Osteocyte (in vitro differentiated cells): Measurements from ENCODE around the gene ZFYVE19. TPM values are rescaled to one million over a fixed set of nuclear protein-coding genes. Genes with fewer than 3 reads are reported as not detected.

Source experiments
- DNase-seq: peaks from one replicate; pipeline ENCODE4 v3.0.0; 2021; ENCODE audit warnings: mixed read lengths; ENCODE audit not compliant: unreplicated experiment; ENCODE audit errors: extremely low spot score
- H3K27ac Mint-ChIP-seq: one replicate; pipeline ENCODE4 v1.8.0; 2021; ENCODE audit warnings: mild to moderate bottlenecking, mixed read lengths; ENCODE audit not compliant: unreplicated experiment
- H3K27me3 Mint-ChIP-seq: one replicate; pipeline ENCODE4 v1.8.0; 2021; ENCODE audit warnings: mixed read lengths; ENCODE audit not compliant: unreplicated experiment
- H3K36me3 Mint-ChIP-seq: one replicate; pipeline ENCODE4 v1.8.0; 2021; ENCODE audit warnings: mixed read lengths; ENCODE audit not compliant: unreplicated experiment
- H3K4me1 Mint-ChIP-seq: one replicate; pipeline ENCODE4 v1.8.0; 2021; ENCODE audit warnings: mixed read lengths; ENCODE audit not compliant: unreplicated experiment
- H3K4me3 Mint-ChIP-seq: one replicate; pipeline ENCODE4 v1.8.0; 2021; ENCODE audit warnings: mild to moderate bottlenecking, moderate library complexity, mixed read lengths; ENCODE audit not compliant: unreplicated experiment
- H3K9me3 Mint-ChIP-seq: one replicate; pipeline ENCODE4 v1.8.0; 2021; ENCODE audit warnings: mixed read lengths; ENCODE audit not compliant: unreplicated experiment
- total RNA-seq: library from RNA; stranded (reverse); gene quantifications from 2 replicates; pipeline ENCODE4 v1.2.1, GENCODE V29; 2021
- TF ChIP-seq, protein P1 (sequence below): fragments of 200-600 bp; sonication (generic); IDR thresholded peaks from 2 replicates; pipeline ENCODE4 v1.5.0; 2021; ENCODE audit warnings: antibody characterized with exemption, mild to moderate bottlenecking, moderate library complexity

Gene ZFYVE19
- total RNA-seq, 1 donor from 2014 or later = 21.1 TPM

DNA sequence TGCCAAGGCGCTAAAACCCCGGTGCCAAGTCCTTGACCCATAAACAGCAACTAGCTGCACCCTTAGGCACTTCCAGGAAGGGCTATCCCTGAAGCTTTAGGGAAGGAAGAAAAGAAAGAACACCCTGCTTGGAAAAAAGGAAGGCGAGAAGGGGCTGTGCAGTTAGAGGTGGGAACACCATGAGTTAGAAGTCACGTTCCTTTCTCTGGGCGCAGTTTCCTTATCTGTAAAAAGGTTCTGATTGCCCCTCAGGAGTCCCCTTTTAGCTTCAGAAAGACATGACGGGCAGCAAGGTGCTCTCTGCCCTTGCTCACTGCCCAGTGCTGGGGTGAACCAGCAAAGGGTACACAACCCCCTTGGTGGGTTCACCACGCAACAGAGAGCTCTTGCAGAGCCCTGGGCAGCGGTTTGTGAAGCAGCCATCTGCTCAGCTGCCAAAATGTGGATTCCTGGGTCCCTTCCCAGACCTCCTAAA, 42.2 kb upstream of the ZFYVE19 start:
- Mint-ChIP-seq H3K27ac (peak overlapping the region; percentile 76), H3K27me3 (peaks cover 4% of the 10 kb centered on the region), H3K4me3 (peak overlapping the region; percentile 79), H3K9me3 (no peaks in the 10 kb centered on the region), H3K36me3 (no peaks in the 10 kb centered on the region), H3K4me1 (peaks cover 43% of the 10 kb centered on the region)
- TF ChIP-seq, protein P1, sequence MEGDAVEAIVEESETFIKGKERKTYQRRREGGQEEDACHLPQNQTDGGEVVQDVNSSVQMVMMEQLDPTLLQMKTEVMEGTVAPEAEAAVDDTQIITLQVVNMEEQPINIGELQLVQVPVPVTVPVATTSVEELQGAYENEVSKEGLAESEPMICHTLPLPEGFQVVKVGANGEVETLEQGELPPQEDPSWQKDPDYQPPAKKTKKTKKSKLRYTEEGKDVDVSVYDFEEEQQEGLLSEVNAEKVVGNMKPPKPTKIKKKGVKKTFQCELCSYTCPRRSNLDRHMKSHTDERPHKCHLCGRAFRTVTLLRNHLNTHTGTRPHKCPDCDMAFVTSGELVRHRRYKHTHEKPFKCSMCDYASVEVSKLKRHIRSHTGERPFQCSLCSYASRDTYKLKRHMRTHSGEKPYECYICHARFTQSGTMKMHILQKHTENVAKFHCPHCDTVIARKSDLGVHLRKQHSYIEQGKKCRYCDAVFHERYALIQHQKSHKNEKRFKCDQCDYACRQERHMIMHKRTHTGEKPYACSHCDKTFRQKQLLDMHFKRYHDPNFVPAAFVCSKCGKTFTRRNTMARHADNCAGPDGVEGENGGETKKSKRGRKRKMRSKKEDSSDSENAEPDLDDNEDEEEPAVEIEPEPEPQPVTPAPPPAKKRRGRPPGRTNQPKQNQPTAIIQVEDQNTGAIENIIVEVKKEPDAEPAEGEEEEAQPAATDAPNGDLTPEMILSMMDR = no peak
- no peak for DNase-seq

GRCh38 chr15:40766194-40766815, 40.6 kb upstream of the ZFYVE19 start:
- H3K27me3 Mint-ChIP-seq = no peaks in the 10 kb centered on the region
- H3K4me3 Mint-ChIP-seq = no peak overlapping the region
- DNase-seq = no peak
- H3K4me1 Mint-ChIP-seq = peaks cover 52% of the 10 kb centered on the region
- peaks cover 3% of the 10 kb centered on the region for H3K36me3 Mint-ChIP-seq
- no peaks in the 10 kb centered on the region for H3K9me3 Mint-ChIP-seq
- H3K27ac Mint-ChIP-seq = no peak overlapping the region
- TF ChIP-seq, protein P1 = no peak

DNA sequence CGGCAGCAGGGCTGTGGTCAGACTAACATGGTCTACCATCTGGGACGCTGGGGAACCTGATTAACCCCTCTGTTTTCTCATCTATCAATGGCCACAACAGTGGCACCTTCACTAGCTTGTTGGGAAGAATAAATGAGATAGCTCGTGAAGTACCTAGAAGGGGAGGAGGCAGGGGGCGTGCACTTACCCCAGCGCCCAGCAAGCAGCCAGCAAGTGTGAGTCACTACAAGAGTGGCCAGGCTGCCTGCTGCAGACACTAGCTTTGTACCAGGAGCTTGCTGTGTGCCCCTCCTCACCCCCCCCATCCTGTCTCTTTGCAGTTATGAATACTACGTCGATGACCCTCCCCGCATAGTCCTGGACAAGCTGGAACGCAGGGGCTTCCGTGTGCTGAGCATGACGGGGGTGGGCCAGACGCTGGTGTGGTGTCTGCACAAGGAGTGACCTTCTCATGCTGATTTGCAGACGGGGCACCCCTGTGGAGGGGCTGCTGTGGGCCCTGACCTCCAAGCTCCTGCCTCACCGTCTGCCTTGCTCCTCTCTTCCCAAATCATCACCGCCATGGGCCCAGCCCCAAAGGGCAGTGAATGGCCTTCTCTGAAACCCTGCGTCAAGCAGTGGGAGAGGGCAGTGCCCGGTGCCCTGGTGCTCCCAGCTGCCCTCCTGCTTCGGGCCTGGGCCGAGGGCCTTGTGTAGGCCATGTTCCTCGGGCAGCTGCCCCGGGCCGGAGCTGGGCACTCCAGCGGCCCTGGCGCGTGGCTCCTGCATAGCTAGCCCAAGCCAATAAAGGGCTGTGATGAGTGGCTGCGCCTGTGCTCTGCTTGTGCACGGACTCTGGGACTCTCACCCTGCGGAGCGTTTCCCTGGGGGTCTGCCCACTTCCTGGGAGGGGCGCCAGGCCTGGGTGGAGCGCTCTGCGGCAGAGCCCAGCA, 39.7 kb upstream of the ZFYVE19 start:
- DNase-seq = no peak
- no peak overlapping the region for H3K27ac Mint-ChIP-seq

GRCh38 chr15:40767838-40768500, 38.9 kb upstream of the ZFYVE19 start:
- H3K36me3 Mint-ChIP-seq = peaks cover 10% of the 10 kb centered on the region
- no peaks in the 10 kb centered on the region for H3K9me3 Mint-ChIP-seq
- H3K27me3 Mint-ChIP-seq = no peaks in the 10 kb centered on the region
- DNase-seq = no peak
- H3K4me3 Mint-ChIP-seq = no peak overlapping the region
- H3K27ac Mint-ChIP-seq = no peak overlapping the region
- TF ChIP-seq, protein P1 = no peak
- peaks cover 48% of the 10 kb centered on the region for H3K4me1 Mint-ChIP-seq

More for the DNA sequence above, 39.7 kb upstream of the ZFYVE19 start:
- no peaks in the 10 kb centered on the region for H3K27me3 Mint-ChIP-seq
- TF ChIP-seq, protein P1 = no peak
- peaks cover 52% of the 10 kb centered on the region for H3K4me1 Mint-ChIP-seq
- peaks cover 7% of the 10 kb centered on the region for H3K36me3 Mint-ChIP-seq
- H3K9me3 Mint-ChIP-seq = no peaks in the 10 kb centered on the region
- no peak overlapping the region for H3K4me3 Mint-ChIP-seq
